Omental fat pad (tissue), 4 donors: ENCODE data around the gene GALNT14. TPM values are rescaled to one million over a fixed set of nuclear protein-coding genes. Genes with fewer than 3 reads are reported as not detected.

Experiments used
- ATAC-seq: fragments of 150-250 bp; one replicate; pipeline ENCODE4 v1.9.1; 2016; ENCODE audit warnings: mild to moderate bottlenecking, moderate library complexity; ENCODE audit not compliant: low FRiP score
- DNase-seq: peaks from one replicate; pipeline ENCODE4 v3.0.0-alpha.2; 2019; ENCODE audit warnings: low spot score
- CTCF ChIP-seq, 3 donors: fragments of 450-650 bp; IDR thresholded peaks; one replicate each; pipeline ENCODE4 v1.5.1; 2016 to 2017; ENCODE audit warnings: antibody characterized with exemption in 3 of 3, mild to moderate bottlenecking in 3 of 3, moderate library complexity in 2 of 3
- total RNA-seq, 4 donors: library from RNA; depleted of rRNA; stranded (reverse); fragments of >200 nt; gene quantifications; one replicate each; pipeline ENCODE4 v1.1.0, GENCODE V29; 2016

GALNT14 gene
- total RNA-seq, 4 donors from 2014 or later, result 0.65 to 2.6 (median 2.0) TPM

GRCh38 chr2:31080361-31080760 is 57.9 kb downstream of the GALNT14 start:
- TF ChIP-seq CTCF (IDR thresholded peaks at IDR 0.05), result no peak
- no peak for ATAC-seq

GRCh38 chr2:31079665-31080064 is 58.6 kb downstream of the GALNT14 start:
- no peak for DNase-seq
- no peak for TF ChIP-seq CTCF (IDR thresholded peaks at IDR 0.05)
- no peak for ATAC-seq

More at GRCh38 chr2:31080361-31080760, 57.9 kb downstream of the GALNT14 start:
- no peak for DNase-seq

GRCh38 chr2:31078579-31079105 is 59.6 kb downstream of the GALNT14 start:
- DNase-seq (no peak), ATAC-seq (no peak)
- TF ChIP-seq CTCF (IDR thresholded peaks at IDR 0.05), result no peak

- TF ChIP-seq CTCF (IDR thresholded peaks at IDR 0.05), result no peak
- DNase-seq (no peak), ATAC-seq (no peak)
Measured at GRCh38 chr2:31078011-31078410, 60.2 kb downstream of the GALNT14 start.

- ATAC-seq (no peak), DNase-seq (no peak)
- TF ChIP-seq CTCF (IDR thresholded peaks at IDR 0.05), result no peak
Measured at GRCh38 chr2:31075941-31076590, 62.2 kb downstream of the GALNT14 start.

GRCh38 chr2:31075431-31075830 is 62.8 kb downstream of the GALNT14 start:
- TF ChIP-seq CTCF (IDR thresholded peaks at IDR 0.05), result no peak
- DNase-seq (no peak), ATAC-seq (no peak)

GRCh38 chr2:31071741-31072140 is 66.5 kb downstream of the GALNT14 start:
- no peak for TF ChIP-seq CTCF (IDR thresholded peaks at IDR 0.05)
- ATAC-seq, result no peak
- DNase-seq, result no peak
